OCI-M1 (cell line): Measurements from ENCODE around the gene RNF208.

Source experiments
- DNase-seq: peaks from one replicate; lab custom pipeline; 2025; lab: John Stamatoyannopoulos, UW

The RNF208 gene

DNA sequence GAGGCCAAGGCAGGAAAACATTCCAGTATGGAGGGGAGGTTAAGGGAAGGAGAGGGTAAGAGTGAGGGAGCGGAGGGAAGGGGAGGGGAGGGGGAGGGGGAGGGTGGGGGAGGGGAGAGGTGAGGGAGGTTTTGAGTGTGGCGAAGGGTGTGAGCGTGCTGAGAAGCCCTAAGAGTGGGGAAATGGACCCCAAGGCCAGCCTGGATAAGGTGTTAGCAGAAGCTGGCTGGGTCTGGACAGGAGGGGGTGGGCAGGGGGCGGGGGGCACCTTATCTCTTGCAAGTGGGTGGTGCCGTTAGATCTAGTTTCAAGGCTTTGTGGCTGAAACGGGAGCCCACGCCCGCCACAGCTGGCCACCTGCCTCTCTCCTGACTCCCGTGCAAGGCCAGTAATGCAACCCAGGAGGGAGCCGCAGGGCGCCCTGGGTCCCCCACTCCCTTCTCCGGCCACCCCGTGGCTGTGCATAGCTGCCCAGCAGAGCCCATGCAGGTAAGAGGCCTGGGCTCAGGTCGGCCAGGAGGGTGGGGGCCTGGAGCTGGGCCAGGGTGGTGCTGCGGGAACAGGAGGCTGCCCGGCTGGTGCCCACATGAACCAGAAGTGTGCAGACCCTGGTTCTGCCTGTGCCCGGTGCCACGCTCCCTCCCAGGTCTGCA, 5.9 kb upstream of the RNF208 start:
- DNase-seq, result peak; percentile 40

DNA sequence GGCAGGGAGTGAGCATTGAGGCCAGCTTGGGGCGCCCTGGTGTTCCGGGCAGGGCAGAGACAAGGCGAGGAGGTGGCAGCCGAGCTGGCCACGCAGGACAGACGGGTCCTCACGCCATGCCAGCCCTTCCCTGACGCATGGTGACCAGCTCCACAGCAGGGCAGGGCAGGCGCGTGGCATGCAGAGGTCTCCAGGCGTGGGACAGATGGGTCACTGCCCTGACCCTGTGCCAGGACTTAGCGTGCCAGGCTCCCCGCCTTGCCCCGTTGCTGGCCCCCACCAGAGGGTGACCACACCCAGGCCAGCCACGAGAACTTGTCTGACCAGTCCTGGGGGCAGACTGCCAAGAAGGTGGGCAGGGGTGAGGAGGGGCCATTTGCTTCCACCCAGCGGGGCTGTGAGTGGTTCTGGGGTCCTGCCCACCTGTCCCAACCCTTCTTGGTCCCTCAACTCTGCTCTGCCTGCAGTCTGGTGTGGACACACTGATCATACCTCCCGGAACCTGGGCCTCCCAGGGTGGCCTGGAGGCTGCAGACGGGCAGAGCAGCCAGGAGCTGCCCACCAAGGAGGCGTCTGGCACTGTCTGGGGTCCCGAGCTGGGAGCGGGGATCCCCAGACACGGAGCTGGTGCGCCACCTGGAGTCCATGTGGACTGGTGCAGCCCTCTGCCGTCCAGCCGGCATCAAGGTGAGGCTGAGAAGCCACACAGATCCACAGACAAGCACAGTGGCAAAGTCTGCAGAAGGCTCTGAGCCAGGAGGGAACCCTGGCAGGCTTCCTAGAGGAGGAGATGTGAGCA, 5.2 kb upstream of the RNF208 start, which contains the start of gene RNF224:
TSS of gene RNF224 (plus strand) at position 449 of the 799 bp plus-strand sequence. CDS start 834 bp downstream, outside the sequence.
- DNase-seq, result peak; percentile 86

DNA sequence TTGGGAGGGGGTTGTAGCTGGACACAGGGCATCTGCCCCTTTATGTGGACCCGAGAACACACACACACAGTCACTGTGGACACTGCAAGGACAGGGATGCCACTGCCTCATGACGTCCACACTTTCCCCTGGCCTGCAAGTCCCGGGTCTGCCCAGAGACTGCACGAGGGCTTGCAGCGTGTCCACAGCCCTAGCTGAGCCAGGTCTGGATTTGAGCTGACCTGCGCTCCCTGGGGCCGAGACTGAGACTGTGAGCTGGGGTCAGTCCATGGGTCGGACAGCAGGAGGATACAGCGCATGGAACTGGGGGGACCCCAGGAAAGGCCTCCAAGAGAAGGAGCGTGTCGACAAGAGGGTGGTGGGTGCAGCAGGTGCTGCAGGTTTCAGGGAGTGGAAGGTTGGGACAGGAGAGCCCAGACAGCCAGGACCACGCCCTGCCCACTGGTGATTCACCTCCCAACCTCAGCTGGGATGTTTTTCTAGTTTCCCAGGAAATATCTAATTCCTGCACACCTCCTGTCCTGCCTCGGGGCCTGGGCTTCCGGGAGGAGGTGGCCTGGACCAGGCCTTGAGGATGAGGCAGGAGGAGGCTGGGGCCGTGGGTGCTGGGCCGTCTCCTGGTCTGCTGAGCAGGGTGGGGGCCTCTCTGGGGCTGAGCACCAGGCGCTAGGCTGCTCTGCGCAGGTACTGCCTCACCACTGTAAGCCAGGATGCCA, 4.5 kb upstream of the RNF208 start:
- no peak for DNase-seq

DNA sequence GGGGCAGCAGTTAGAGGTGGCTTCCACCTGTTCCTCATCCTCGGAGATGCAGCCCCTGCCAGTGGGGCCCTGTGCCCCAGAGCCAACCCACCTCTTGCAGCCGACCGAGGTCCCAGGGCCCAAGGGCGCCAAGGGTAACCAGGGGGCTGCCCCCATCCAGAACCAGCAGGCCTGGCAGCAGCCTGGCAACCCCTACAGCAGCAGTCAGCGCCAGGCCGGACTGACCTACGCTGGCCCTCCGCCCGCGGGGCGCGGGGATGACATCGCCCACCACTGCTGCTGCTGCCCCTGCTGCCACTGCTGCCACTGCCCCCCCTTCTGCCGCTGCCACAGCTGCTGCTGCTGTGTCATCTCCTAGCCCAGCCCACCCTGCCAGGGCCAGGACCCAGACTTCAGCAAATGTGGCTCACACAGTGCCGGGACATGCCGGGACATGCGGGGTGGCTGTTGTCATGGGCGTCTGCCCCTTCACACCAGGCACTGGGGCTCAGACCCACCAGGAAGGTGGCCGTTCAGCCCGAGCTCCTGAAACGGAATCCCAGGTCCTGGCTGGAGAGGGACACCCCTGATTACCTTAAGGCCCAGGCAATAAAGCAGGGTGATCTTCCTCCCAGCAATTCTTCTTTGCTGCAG, 3.8 kb upstream of the RNF208 start:
- DNase-seq, result no peak

DNA sequence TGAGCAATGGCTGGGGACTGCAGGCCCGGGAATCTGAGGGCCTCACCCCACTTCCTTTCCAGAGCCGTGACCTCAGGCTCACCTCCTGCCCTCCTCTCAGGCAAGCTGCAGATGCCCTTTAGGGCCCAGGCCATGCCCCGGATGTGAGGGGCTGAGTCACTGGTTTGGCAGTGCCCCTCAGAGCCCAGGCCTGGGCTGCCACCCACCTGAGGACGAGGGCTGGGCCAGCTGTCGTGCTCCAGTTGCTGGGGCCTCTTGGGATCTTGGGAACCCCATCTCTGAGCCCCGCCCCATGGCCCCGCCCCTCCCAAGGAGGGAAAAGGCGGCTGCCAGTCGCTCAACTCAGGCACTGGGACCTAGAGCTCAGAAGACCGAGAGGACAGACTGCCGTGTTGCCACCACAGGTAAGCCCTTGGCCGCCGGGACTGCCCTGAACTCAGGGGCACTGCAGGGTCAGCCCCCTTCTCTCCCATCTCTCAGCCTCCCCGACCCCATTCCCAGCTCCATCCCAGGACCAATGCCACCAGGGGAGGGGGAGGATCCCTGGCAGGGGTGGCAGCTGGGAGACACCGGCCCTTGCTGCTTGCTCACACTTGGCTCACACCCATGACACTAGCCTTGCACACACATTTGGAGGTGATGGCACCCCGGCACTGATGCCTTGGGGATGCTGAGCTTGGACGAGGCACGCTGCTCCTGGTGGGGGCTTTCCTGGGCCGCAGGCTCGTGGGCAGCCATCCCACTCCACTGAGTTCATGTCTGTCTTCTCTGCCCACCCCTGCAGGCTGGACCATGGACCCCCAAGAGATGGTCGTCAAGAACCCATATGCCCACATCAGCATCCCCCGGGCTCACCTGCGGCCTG, 3.0 kb upstream of the RNF208 start, which contains the start of gene CYSRT1:
TSS of gene CYSRT1 (plus strand) at position 345 of the 865 bp plus-strand sequence. CDS start at position 793, 448 bp downstream.
- no peak for DNase-seq

DNA sequence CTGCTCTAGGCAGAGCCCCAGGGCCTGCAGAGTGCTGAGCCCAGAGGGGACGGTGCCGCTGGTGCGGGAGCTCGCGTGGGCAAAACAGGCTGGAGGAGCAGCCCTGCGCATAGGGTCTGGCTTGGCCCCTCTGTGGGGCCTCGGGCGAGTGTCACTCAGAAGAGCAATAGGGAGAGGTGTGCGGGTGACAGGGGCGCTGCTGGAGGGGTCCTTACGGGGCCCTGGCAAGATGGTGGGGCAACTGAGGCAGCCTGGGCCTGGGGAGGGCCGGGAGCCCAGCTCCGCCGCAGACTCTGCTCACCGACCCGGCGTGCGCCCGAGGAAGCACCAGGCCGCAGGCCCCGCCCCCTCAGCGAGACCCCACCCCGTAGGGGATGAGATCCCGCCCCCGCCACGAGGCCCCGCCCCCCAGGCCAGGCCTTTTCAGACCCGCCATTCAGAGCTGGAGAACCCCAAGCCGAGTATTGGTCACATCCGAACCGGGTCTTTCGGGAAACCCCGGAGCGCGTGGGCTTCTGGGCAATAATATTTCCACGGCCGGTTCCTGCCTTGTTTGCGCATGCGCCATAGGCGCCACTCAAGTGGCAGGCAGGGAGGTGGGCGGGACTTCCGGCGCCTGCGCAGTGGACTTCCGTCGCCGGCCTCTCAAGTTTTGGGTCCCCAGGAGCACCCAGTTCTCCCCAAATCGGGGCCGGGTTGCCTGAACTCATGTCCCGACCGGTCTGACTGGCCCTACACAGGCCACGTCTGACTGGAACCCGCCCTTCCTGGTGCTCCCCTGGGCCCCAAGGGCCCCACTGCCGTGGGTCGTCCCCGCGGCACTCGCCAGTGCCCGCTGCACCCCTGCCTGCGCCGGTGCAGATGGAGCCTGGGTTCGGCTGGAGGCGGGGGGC, 1.3 kb upstream of the RNF208 start:
- DNase-seq, result peak; percentile 99

DNA sequence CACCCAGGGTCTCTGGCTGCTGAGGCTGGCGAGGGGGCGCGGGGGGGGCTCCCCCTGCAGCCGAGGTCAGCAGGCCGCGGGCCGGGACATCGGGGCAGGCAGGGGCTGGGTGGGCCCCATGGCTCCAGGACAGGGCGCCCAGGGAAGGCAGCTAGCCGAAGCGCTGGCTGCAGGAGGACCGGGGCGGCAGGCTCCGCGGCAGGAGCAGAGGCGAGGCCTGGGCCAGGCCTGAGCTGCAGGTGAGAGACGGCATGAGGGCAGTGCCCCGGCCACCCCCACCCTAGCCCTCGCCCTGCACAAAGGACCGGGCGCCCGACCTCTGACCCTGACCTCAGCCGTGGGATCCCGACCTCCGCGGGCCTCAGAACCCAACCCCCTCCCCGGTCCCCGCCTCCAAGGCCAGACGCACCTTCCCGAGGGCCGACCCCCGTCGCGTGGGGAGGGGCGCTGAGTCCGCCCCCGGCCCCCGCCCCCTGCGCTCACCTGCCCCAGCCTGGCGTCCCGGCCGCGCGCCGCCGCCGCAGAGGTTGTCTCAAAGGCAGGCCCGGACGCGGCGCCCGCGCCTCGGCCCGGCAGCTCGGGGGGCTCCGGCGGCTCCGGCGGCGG, 431 bp downstream of the RNF208 start:
- no peak for DNase-seq

DNA sequence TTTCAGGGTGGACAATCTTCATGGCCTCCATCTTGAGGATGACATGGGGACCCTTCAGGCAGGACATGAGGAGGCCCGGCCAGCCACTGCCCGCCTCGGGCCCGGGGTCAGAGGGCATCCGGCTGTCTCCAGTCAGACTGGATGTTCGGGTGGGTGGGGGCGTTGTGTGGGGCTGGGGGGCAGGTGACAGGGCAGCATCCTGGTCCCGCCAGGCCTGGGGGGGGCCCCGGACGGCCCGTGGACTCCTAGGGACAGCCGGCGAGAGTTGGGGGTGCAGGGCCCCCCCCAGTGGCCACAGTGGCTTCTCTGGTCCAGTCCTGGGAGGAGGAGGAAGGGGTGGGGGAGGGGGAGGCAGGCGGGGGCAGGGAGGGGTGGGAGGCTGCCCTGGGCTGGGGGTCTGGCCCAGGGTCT, 940 bp downstream of the RNF208 start:
- no peak for DNase-seq

DNA sequence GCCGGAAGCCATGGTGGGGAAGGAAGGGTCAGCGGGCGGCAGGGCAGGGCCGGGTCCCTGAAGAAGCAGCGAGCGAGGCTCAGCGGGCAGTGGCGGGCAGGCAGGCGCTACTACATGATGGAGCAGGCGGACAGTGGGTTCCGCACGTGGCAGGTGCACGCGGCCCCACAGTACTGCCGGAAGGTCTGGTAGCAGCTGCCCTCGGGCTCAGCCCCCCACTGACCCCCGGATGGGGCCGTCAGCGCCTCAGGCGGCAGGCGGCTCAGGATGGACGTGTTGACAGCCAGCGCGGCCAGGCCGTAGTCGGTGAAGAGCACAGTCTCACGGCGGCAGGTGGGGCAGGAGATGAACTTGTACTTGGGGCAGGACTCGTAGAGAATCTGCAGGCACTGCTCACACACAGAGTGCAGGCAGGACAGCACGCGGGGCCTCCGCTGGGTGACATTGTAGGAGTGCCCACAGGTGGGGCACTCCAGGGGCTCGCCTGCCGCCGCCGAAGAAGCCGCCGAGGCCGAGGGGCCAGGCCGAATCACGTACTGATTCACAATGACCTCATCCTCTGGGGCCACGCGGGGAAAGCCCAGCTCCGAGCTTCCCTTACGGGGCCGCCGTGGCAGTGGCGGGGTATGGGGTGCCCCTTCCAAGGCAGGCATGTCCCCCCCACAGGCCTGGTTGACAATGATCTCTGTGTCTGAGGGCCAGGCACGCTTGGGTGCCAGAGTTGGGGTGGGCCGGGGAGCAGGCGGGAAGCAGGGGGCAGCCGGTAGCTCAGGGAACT, 1.5 kb downstream of the RNF208 start:
- DNase-seq, result no peak

DNA sequence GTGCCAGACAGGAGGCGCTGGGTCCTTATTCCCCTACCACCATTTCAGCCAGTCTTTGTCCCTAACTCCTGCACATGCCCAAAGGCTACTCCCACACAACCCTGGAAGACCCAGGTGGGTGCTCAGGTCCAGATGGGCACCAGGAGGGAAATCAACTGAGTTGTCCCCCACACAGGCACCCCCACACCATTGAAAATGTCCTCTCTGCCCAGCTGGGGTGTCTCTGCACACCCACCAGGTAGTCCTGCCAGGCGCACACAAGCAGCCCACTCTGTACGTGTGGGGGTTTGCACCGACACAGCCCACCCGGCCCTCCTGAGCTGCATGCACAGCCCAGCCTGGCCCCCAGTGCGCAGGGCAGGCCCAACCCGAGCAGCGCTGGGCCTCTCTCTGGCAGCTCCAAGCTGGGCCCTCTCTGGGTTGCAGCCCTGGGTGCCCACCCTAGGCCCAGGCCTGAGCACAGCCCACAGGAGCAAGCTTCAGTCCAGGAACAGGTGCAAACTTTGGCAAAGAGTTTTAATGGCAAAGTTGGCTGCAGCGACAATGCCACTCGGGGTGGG, 2.2 kb downstream of the RNF208 start:
- DNase-seq, result no peak

DNA sequence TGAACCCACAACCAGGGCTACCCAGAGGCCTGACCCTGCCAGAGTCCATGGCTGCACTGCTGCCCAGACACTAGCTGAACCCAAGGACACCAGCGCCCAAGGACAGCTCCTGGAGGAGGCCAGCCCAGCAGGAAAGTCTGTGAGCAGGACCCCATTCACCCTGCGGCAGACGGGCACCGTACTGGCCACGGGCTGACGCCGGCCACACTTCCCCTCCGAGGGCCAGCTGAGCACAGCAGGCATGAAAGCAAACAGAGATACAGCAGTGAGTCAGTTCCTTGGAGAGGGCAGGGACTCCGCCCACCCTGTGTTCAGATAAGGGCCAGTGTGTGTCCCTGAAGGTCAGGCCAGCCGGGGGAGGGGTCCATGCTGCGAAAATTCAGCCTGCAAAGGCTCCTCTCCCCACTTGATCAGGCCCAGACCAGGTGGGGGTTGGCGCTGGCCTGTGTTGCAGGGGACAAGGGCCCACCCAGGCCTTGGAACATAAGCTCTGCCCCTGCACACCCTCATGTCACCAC, 3.2 kb downstream of the RNF208 start:
- DNase-seq, result peak; percentile 92

DNA sequence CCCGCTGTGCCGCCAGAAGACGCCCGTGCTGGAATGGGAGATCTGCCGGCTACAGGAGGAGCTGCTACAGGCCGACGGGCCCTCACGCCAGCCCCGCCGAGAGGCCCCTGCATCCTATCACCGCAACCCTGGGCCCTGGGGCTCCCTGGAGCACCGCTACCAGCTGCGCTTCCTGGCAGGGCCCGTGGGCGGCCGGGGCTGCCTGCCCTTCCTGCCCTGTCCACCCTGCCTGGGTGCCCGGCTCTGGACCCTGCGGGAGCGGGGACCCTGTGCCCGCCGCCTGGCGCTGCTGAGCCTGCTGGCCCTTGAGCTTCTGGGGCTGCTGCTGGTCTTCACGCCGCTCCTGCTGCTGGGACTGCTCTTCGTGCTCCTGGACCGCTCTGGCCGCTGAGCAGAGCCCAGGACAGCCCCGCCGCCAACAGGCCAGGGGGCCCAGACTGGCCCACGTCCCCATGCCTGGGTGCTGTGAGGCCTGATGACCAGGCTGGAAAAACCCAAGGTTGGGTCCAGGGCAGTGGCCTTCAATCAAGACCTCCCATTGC, 3.8 kb downstream of the RNF208 start:
- no peak for DNase-seq

DNA sequence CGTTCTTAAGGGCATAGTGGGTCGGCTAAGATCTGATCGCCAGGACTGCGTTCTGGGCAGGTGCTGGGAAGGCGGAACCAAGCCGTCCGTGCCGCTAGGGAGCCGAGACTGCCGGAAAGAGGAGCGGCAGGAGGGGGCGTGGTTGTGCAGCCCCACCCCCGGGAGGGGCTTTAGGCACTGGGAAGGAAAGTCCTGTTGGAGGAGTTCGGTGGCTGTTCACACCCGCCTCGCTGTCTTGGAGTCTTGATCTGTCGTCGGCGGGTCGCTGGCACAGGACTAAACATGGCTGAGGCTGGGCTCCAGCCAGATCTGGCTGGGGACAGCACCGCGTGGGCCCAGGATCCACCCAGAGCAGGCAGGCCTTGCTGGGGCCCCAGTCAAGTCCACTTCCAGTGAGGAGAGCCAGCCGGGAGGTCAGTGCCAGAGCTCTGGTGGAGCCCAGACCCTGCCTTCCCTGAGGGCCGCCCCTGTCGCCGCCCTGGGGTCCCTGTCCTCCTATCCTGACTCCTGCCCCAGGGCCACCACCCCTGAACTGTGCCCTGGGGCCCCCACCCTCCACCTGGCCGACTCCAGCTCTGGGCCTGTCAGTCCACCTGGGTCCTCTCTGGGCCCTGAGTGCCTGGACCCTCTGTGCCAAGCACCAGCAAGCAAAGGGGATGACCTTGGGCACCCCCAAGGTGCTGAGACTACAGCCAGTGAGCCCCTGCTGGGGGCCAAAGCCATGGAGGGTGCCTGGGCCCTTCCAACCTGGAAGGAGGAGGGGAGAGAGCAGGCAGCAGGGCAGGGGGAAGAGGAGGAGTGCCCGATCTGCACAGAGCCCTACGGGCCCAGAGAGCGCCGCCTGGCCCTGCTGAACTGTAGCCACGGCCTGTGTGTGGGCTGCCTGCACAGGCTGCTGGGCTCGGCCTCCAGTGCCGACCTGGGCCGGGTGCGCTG, 4.5 kb downstream of the RNF208 start:
- DNase-seq, result peak; percentile 86

DNA sequence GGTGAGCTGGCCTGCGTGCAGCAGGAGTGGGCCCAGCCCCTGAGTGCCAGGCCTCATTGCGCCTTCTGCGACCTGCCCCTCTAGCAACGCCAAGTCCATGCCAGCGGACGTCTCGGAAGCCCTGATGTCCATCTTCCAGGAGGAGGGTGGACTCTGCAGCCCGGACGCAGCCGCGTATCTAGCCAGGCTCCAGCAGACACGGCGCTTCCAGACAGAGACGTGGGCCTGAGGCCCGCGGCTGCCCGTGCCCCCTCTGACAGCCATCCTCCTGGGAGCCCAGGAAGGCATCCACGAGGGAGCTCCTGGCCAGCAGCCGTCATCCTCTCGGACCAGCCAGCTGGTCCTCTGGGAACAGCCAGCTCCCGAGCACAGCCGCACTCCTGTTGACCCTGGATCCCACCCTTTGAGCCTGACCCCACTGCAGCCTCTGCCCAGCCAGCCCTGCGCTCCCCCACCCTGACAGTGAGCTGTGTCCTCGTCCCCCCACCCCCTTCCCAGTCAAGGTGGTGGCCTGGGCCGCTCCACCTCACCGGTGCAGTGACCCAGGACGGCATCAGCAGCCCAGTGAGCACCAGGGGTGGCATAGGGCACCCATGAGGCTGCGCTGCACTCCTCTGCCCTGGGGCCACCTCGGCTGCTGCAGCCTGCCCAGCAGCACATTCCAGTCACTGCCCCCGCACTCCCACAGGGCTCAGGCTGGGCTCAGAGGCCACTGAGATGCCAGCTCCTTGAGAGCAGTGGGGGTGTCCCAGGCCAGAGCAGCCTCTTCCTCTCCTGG, 5.7 kb downstream of the RNF208 start:
- DNase-seq, result no peak

DNA sequence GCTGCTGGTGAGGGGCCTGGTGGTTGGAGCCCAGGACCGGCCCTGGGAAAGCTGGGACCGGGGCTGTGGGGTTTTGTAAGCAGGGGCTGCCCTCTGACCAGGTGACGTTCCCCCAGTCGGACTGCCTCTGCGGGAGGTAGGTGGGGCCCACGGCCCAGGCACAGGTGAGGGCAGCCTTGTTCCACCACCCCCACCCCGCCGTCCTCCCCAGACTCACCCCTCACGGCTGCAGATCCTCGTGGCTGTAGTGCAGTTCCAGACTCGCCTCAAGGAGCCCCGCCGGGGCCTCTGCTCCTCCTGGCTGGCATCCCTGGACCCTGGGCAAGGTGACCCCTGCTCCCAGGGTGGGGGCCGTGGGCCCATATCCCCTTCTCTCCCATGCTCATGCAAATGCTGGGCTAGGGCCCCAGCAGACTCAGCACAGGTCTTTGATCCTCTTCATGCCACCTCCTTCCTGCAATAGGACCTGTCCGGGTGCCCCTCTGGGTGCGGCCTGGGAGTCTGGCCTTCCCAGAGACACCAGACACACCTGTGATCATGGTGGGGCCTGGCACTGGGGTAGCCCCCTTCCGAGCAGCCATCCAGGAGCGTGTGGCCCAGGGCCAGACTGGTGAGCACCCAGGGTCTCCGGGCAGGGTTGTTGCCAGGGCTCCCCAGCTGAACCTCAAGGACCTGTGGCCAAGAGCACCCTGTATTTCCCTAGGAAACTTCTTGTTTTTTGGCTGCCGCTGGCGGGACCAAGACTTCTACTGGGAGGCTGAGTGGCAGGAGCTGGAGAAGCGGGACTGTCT, 6.6 kb downstream of the RNF208 start:
- DNase-seq, result no peak
